Spleen (tissue), 11 donors: Measurements from ENCODE around the gene APRT. TPM values are rescaled to one million over a fixed set of nuclear protein-coding genes. Genes with fewer than 3 reads are reported as not detected.
A peak's percentile ranks its signal among the peaks of the same experiment; 100 is the strongest.

Experiments
- DNase-seq: peaks from one replicate; pipeline ENCODE4 v3.0.0-alpha.2; 2020
- H3K27ac ChIP-seq, 8 donors: fragments of 200-600 bp; sonication (generic) in 7 of 8; 1 replicate in 4 of 8; 2 replicates in 4 of 8; pipeline versions ENCODE4 v1.5.0 to v1.8.0; 2016 to 2021; ENCODE audit warnings: inconsistent platforms in 4 of 8, mild to moderate bottlenecking in 4 of 8, moderate library complexity in 1 of 8
- H3K27me3 ChIP-seq, 7 donors: fragments of 200-600 bp; sonication (generic) in 6 of 7; replicated peaks in 1 of 7; 1 replicate in 4 of 7; 2 replicates in 3 of 7; pipeline versions ENCODE4 v1.5.0 to v1.8.0; 2016 to 2021; ENCODE audit warnings: inconsistent platforms in 3 of 7, mild to moderate bottlenecking in 1 of 7
- H3K36me3 ChIP-seq, 6 donors: fragments of 200-600 bp; sonication (generic) in 5 of 6; 1 replicate in 4 of 6; 2 replicates in 2 of 6; pipeline versions ENCODE4 v1.5.0 to v1.8.0; 2016 to 2021; ENCODE audit warnings: inconsistent platforms in 2 of 6
- H3K4me1 ChIP-seq, 6 donors: fragments of 200-600 bp; sonication (generic) in 5 of 6; 1 replicate in 3 of 6; 2 replicates in 3 of 6; pipeline versions ENCODE4 v1.5.0 to v1.8.0; 2016 to 2021; ENCODE audit warnings: inconsistent platforms in 3 of 6
- H3K4me3 ChIP-seq, 8 donors: fragments of 200-600 bp; sonication (generic) in 7 of 8; 1 replicate in 4 of 8; 2 replicates in 4 of 8; pipeline versions ENCODE4 v1.5.0 to v1.8.0; 2016 to 2021; ENCODE audit warnings: inconsistent platforms in 4 of 8, mild to moderate bottlenecking in 4 of 8, moderate library complexity in 2 of 8
- H3K9me3 ChIP-seq, 8 donors: fragments of 200-600 bp; sonication (generic) in 7 of 8; 1 replicate in 4 of 8; 2 replicates in 4 of 8; pipeline versions ENCODE4 v1.5.0 to v1.8.0; 2016 to 2021; ENCODE audit warnings: inconsistent platforms in 4 of 8
- CTCF ChIP-seq, 11 experiments: fragments of 200-600 bp in 7 of 11; fragments of 450-650 bp in 4 of 11; sonication (generic) in 4 of 11; IDR thresholded peaks in 8 of 11; conservative IDR thresholded peaks in 3 of 11; 1 replicate in 7 of 11; 2 replicates in 4 of 11; pipeline versions ENCODE4 v1.4.0 to v1.8.0; 2016 to 2021; ENCODE audit warnings: antibody characterized with exemption in 11 of 11, inconsistent platforms in 4 of 11, mild to moderate bottlenecking in 1 of 11
- POLR2A ChIP-seq, 3 donors: fragments of 450-650 bp; IDR thresholded peaks; one replicate each; pipeline ENCODE4 v1.5.1; 2017; ENCODE audit warnings: antibody characterized with exemption in 3 of 3, mild to moderate bottlenecking in 1 of 3
- POLR2AphosphoS5 ChIP-seq, 3 donors: sonication (generic); formaldehyde crosslinking; IDR thresholded peaks; one replicate each; pipeline ENCODE4 v1.5.1; 2017; ENCODE audit warnings: antibody characterized with exemption in 3 of 3
- WGBS, 5 donors: extraction: QIAGEN DNeasy Blood & Tissue Kit in 3 of 5; methylation state at CpG; one replicate each; pipeline versions ENCODE4 v1.1.5 to v1.1.7; 2013 to 2018; 5-methylcytosine and 5-hydroxymethylcytosine counted together
- intact Hi-C: fragments of 100-400 bp; cut with DNase I; formaldehyde crosslinking; loops from one replicate; pipeline ENCODE4 v1.15.0; 2023; ENCODE audit warnings: low total_unique reads
- polyA plus RNA-seq, 3 donors: library from polyadenylated mRNA; stranded (reverse); fragments of 200-250 nt; gene quantifications; one replicate each; pipeline ENCODE4 v1.2.1, GENCODE V29; 2013
- total RNA-seq, 7 donors: library from RNA; depleted of rRNA in 3 of 7; stranded (reverse); fragments of >200 nt in 3 of 7; fragmentation: NEBNext Ultra II Directional in 4 of 7; extraction: Animal tissue kit (Norgen Biotek cat#: 25700) in 4 of 7; gene quantifications; one replicate each; pipeline versions ENCODE4 v1.1.0 to v1.2.1, GENCODE V29; 2016 to 2021
- donor health status: healthy with polysubstance abuse.
- donor health status: DM: no; HTN: no; CAD: no; lungs with moderate emphysema.
- donor health status: DM: no; HTN: no; CAD: no.
- donor health status: Bipolar disorder and iron deficiency.
- donor health status: healthy.
- donor health status: DM: no; HTN: no; CAD: no.
- donor health status: DM: yes; HTN: yes; CAD: no.

Gene APRT
- total and polyA plus RNA-seq, 10 donors = 84.1 to 259 (median 102) TPM

GRCh38 chr16:88836791-88837190 lies 25.1 kb upstream of the APRT start:
- intact Hi-C loops = no loop called here
- DNase-seq = no peak
- H3K4me1 ChIP-seq = peaks cover 0 to 26% (median 11%) of the 10 kb centered on the region in 6 donors
- no peaks in the 10 kb centered on the region for H3K27me3 ChIP-seq
- no peak for TF ChIP-seq POLR2A (IDR thresholded peaks at IDR 0.05)
- no peak overlapping the region for H3K4me3 ChIP-seq
- no peak overlapping the region for H3K27ac ChIP-seq
- WGBS, 5 donors = 84 to 90% (median 90%) methylated on average over 12 to 17 of the region's 17 CpGs
- peaks cover 0 to 84% (median 38%) of the 10 kb centered on the region in 6 donors for H3K36me3 ChIP-seq
- H3K9me3 ChIP-seq = no peaks in the 10 kb centered on the region

- H3K4me3 ChIP-seq = no peak overlapping the region
- no peaks in the 10 kb centered on the region for H3K9me3 ChIP-seq
- TF ChIP-seq POLR2AphosphoS5 (IDR thresholded peaks at IDR 0.05) (no peak), POLR2A (IDR thresholded peaks at IDR 0.05) (no peak)
- H3K27ac ChIP-seq = no peak overlapping the region
- H3K27me3 ChIP-seq = no peaks in the 10 kb centered on the region
- no peak for DNase-seq
- H3K36me3 ChIP-seq = peaks cover 0 to 79% (median 35%) of the 10 kb centered on the region in 6 donors
- intact Hi-C loops = no loop called here
- peaks cover 0 to 16% (median 11%) of the 10 kb centered on the region in 6 donors for H3K4me1 ChIP-seq
- 81 to 90% (median 90%) methylated on average over 19 to 33 of the region's 33 CpGs for WGBS, 5 donors
Observed at GRCh38 chr16:88835818-88836217, 24.1 kb upstream of the APRT start.

- 77 to 90% (median 88%) methylated on average over 4 to 11 of the region's 11 CpGs for WGBS, 5 donors
- Histone ChIP-seq H3K27me3 (no peaks in the 10 kb centered on the region), H3K36me3 (peaks cover 0 to 79% (median 32%) of the 10 kb centered on the region in 6 donors), H3K4me3 (no peak overlapping the region), H3K9me3 (no peaks in the 10 kb centered on the region), H3K27ac (no peak overlapping the region), H3K4me1 (peaks cover 0 to 13% (median 10%) of the 10 kb centered on the region in 6 donors)
- TF ChIP-seq POLR2A (IDR thresholded peaks at IDR 0.05) (no peak), CTCF (IDR thresholded peaks at IDR 0.05 in 8 of 11, conservative IDR thresholded peaks at IDR 0.05 in 3 of 11) (no peak), POLR2AphosphoS5 (IDR thresholded peaks at IDR 0.05) (no peak)
- intact Hi-C loops = no loop called here
- DNase-seq = no peak
Observed at GRCh38 chr16:88835383-88835782, 23.7 kb upstream of the APRT start.

- WGBS, 5 donors = 92 to 96% (median 94%) methylated on average over 9 to 13 of the region's 13 CpGs
- Histone ChIP-seq H3K9me3 (no peaks in the 10 kb centered on the region), H3K4me3 (no peak overlapping the region), H3K27me3 (no peaks in the 10 kb centered on the region), H3K36me3 (peaks cover 0 to 79% (median 26%) of the 10 kb centered on the region in 6 donors), H3K27ac (no peak overlapping the region), H3K4me1 (peaks cover 0 to 6% (median 4%) of the 10 kb centered on the region in 6 donors)
- DNase-seq = no peak
- intact Hi-C loops = no loop called here
- TF ChIP-seq POLR2A (IDR thresholded peaks at IDR 0.05) = no peak
- TF ChIP-seq CTCF (IDR thresholded peaks at IDR 0.05 in 8 of 11, conservative IDR thresholded peaks at IDR 0.05 in 3 of 11) = no peak
- TF ChIP-seq POLR2AphosphoS5 (IDR thresholded peaks at IDR 0.05) = peak in 1 of 3 donors; percentile 8
Observed at GRCh38 chr16:88834670-88835069, 22.9 kb upstream of the APRT start.

- Histone ChIP-seq H3K9me3 (no peaks in the 10 kb centered on the region), H3K4me1 (no peaks in the 10 kb centered on the region), H3K27me3 (no peaks in the 10 kb centered on the region), H3K27ac (no peak overlapping the region), H3K4me3 (no peak overlapping the region), H3K36me3 (peaks cover 0 to 79% (median 25%) of the 10 kb centered on the region in 6 donors)
- DNase-seq = no peak
- WGBS, 5 donors = 92 to 98% (median 95%) methylated on average over 13 of the region's 13 CpGs
- TF ChIP-seq CTCF (IDR thresholded peaks at IDR 0.05 in 8 of 11, conservative IDR thresholded peaks at IDR 0.05 in 3 of 11) (no peak), POLR2AphosphoS5 (IDR thresholded peaks at IDR 0.05) (no peak), POLR2A (IDR thresholded peaks at IDR 0.05) (no peak)
- intact Hi-C loops = no loop called here
Observed at GRCh38 chr16:88833086-88833485, 21.4 kb upstream of the APRT start.
